PFSK-1 (cell line): ENCODE data around the gene PURA.

Experiments used
- FOXP2 ChIP-seq: optimal IDR thresholded peaks from 2 replicates; pipeline ENCODE3; 2011; ENCODE audit warnings: borderline replicate concordance, control low read depth, inconsistent platforms; ENCODE audit not compliant: insufficient read depth; ENCODE audit errors: extremely low read length, extremely low read depth
- POLR2AphosphoS5 ChIP-seq: IDR thresholded peaks from 2 replicates; pipeline ENCODE4 v1.6.1; 2012; ENCODE audit warnings: low read depth, mild to moderate bottlenecking, control low read depth, low read length, moderate library complexity
- SIN3A ChIP-seq: IDR thresholded peaks from 2 replicates; pipeline ENCODE4 v1.6.1; 2012; ENCODE audit warnings: mild to moderate bottlenecking, low read length, moderate library complexity, borderline replicate concordance; ENCODE audit not compliant: insufficient read depth
- TAF1 ChIP-seq: IDR thresholded peaks from 2 replicates; pipeline ENCODE4 v1.6.1; 2012; ENCODE audit warnings: low read length, control low read depth, borderline replicate concordance; ENCODE audit not compliant: insufficient read depth
- TF ChIP-seq, protein P1 (sequence below), 2 experiments: IDR thresholded peaks; 2 replicates each; pipeline versions ENCODE4 v1.6.1 to v1.8.0; 2011 to 2012; ENCODE audit warnings: low read depth in 2 of 2, low read length in 2 of 2, control low read depth in 1 of 2, inconsistent platforms in 1 of 2, mild to moderate bottlenecking in 1 of 2, moderate library complexity in 1 of 2; ENCODE audit not compliant: insufficient read depth in 1 of 2

Gene PURA

GRCh38 chr5:140147460-140147859 is 33.6 kb downstream of the PURA start:
- TF ChIP-seq TAF1, result no peak
- TF ChIP-seq, protein P1, sequence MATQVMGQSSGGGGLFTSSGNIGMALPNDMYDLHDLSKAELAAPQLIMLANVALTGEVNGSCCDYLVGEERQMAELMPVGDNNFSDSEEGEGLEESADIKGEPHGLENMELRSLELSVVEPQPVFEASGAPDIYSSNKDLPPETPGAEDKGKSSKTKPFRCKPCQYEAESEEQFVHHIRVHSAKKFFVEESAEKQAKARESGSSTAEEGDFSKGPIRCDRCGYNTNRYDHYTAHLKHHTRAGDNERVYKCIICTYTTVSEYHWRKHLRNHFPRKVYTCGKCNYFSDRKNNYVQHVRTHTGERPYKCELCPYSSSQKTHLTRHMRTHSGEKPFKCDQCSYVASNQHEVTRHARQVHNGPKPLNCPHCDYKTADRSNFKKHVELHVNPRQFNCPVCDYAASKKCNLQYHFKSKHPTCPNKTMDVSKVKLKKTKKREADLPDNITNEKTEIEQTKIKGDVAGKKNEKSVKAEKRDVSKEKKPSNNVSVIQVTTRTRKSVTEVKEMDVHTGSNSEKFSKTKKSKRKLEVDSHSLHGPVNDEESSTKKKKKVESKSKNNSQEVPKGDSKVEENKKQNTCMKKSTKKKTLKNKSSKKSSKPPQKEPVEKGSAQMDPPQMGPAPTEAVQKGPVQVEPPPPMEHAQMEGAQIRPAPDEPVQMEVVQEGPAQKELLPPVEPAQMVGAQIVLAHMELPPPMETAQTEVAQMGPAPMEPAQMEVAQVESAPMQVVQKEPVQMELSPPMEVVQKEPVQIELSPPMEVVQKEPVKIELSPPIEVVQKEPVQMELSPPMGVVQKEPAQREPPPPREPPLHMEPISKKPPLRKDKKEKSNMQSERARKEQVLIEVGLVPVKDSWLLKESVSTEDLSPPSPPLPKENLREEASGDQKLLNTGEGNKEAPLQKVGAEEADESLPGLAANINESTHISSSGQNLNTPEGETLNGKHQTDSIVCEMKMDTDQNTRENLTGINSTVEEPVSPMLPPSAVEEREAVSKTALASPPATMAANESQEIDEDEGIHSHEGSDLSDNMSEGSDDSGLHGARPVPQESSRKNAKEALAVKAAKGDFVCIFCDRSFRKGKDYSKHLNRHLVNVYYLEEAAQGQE (IDR thresholded peaks at IDR 0.05; ENCODE audit: insufficient read depth in 1 of 2, low read depth in 2 of 2, low read length in 2 of 2), result no peak
- no peak for TF ChIP-seq POLR2AphosphoS5
- no peak for TF ChIP-seq FOXP2

- no peak for TF ChIP-seq POLR2AphosphoS5
- TF ChIP-seq FOXP2, result no peak
- TF ChIP-seq, protein P1 (IDR thresholded peaks at IDR 0.05; ENCODE audit: insufficient read depth in 1 of 2, low read depth in 2 of 2, low read length in 2 of 2), result no peak
- TF ChIP-seq SIN3A, result no peak
- TF ChIP-seq TAF1, result no peak
Observed at GRCh38 chr5:140148508-140148907, 34.6 kb downstream of the PURA start.

GRCh38 chr5:140150201-140150600 is 36.3 kb downstream of the PURA start:
- no peak for TF ChIP-seq TAF1

- TF ChIP-seq POLR2AphosphoS5 (no peak), TAF1 (no peak), SIN3A (no peak), FOXP2 (no peak)
- TF ChIP-seq, protein P1 (IDR thresholded peaks at IDR 0.05; ENCODE audit: insufficient read depth in 1 of 2, low read depth in 2 of 2, low read length in 2 of 2), result no peak
Observed at GRCh38 chr5:140151144-140152021, 37.5 kb downstream of the PURA start.

DNA sequence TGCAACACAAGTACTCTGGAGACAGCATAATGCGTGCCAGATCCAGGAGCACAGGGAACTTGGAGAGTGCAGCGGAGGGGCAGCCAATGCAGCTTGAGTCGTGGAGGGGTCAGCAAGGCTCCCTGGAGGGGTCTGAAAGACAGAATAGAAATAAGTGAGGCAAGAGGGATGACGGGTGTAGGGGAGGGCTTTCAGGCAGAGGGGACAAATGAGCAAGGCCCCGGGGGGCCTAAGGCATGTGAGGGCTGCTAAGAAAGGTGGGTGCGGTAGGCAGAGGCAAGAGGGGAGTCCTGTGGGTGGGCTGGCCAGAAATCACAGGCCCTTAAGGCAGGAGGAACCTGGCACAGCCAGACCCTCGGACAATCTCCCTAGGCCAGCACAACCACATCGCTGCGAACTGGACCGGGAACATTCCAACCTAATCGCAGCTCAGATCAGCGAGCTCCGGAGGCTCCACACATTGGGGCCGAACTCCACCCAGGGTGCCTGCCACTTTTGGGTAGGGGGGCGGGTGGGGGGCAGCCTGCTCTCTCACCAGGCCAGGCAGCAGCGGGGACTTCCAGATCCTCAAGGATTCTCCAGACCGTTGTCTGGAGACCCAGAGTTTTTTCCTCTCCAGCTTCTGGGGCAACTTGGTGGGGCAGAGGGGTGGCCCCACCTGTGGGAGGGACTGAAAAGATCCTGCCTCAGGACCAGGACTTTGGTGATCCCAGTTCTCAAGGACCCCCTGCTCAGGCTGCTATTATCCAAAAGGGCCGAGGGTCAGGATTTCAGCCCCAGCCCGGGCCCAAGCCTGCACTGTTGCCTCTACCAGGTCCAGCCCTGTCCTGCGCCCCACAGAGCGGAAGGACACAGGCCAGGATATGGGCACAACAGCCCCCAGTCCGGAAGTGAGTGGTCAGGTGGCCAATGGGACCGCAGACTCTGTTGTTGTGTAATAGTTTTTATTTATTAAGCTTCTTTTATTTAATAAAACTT is 38.4 kb downstream of the PURA start:
- TF ChIP-seq, protein P1 (IDR thresholded peaks at IDR 0.05; ENCODE audit: insufficient read depth in 1 of 2, low read depth in 2 of 2, low read length in 2 of 2), result no peak
- TF ChIP-seq SIN3A (no peak), TAF1 (no peak), POLR2AphosphoS5 (no peak), FOXP2 (no peak)
